Subcutaneous preadipocyte (primary cell): ENCODE measurements around the gene JPH3. TPM values are rescaled to one million over a fixed set of nuclear protein-coding genes. Genes with fewer than 3 reads are reported as not detected.

Experiments used
- total RNA-seq: library from RNA; depleted of rRNA; stranded (reverse); fragments of >200 nt; gene quantifications from 2 replicates; pipeline ENCODE4 v1.2.3, GENCODE V29; 2012

JPH3 gene
- total RNA-seq, result not detected in 2 replicates

GRCh38 chr16:87602001-87602775 is at the start of gene JPH3:
Gene JPH3 (plus strand): TSS chr16:87602508. CDS start chr16:87603147, 639 bp downstream.

Other genes with a start within 250 kb of the JPH3 start
- gene FBXO31, start 218.7 kb upstream of the JPH3 start, total RNA-seq, result 34.5 and 35.6 TPM in 2 replicates
- gene MAP1LC3B, start 210.2 kb upstream of the JPH3 start, total RNA-seq, result 19.5 and 21.7 TPM in 2 replicates
- 11.8 and 13.7 TPM in 2 replicates for gene ZCCHC14, start 109.5 kb upstream of the JPH3 start, total RNA-seq
- 16.2 and 26.8 TPM in 2 replicates for gene KLHDC4, start 163.5 kb downstream of the JPH3 start, total RNA-seq